VCaP (cell line): ENCODE data around the gene MARF1.
"Not testable (repeated sequence)": the region's sequence is repeated elsewhere in the genome, so short reads cannot be mapped to it uniquely, and the experiment has no call there.

Experiments
- H3K27ac ChIP-seq: fragments of 450-650 bp; 2 replicates; pipeline ENCODE4 v1.5.1; 2017
- CTCF ChIP-seq: fragments of 450-650 bp; conservative IDR thresholded peaks from 2 replicates; pipeline ENCODE4 v1.5.1; 2017; ENCODE audit warnings: mild to moderate bottlenecking, moderate library complexity

MARF1 gene

GRCh38 chr16:15573274-15573895, 69.6 kb downstream of the MARF1 start:
- no peak overlapping the region for H3K27ac ChIP-seq
- no peak for TF ChIP-seq CTCF

- no peak for TF ChIP-seq CTCF
- no peak overlapping the region for H3K27ac ChIP-seq
Measured at GRCh38 chr16:15572329-15573001, 70.5 kb downstream of the MARF1 start.

- no peak overlapping the region for H3K27ac ChIP-seq
- no peak for TF ChIP-seq CTCF
Measured at GRCh38 chr16:15571557-15571956, 71.4 kb downstream of the MARF1 start.

- H3K27ac ChIP-seq: not testable (repeated sequence)
Measured at GRCh38 chr16:15570666-15571065, 72.3 kb downstream of the MARF1 start.

- H3K27ac ChIP-seq: no peak overlapping the region
- no peak for TF ChIP-seq CTCF
Measured at GRCh38 chr16:15567823-15568222, 75.1 kb downstream of the MARF1 start.

GRCh38 chr16:15566095-15566494, 76.9 kb downstream of the MARF1 start:
- H3K27ac ChIP-seq: no peak overlapping the region
- TF ChIP-seq CTCF: no peak

GRCh38 chr16:15564604-15565339, 78.2 kb downstream of the MARF1 start:
- TF ChIP-seq CTCF: no peak
- no peak overlapping the region for H3K27ac ChIP-seq

GRCh38 chr16:15559176-15559575, 83.8 kb downstream of the MARF1 start:
- no peak overlapping the region for H3K27ac ChIP-seq
- no peak for TF ChIP-seq CTCF
